Left lung (tissue), 10 donors: Measurements from ENCODE around the gene C2orf81. TPM values are rescaled to one million over a fixed set of nuclear protein-coding genes. Genes with fewer than 3 reads are reported as not detected.
"Not testable (repeated sequence)": the region's sequence is repeated elsewhere in the genome, so short reads cannot be mapped to it uniquely, and the experiment has no call there.

Experiments used
- ATAC-seq: fragments of 200-7000 bp; cut with Tn5 transposase; one replicate; pipeline ENCODE4 v1.9.1; 2020; ENCODE audit warnings: moderate library complexity
- DNase-seq, 4 donors: peaks; one replicate each; pipeline ENCODE4 v3.0.0-alpha.2; 2013 to 2020
- H3K27ac ChIP-seq, 2 donors: fragments of 200-600 bp; sonication (generic) in 1 of 2; one replicate each; pipeline versions ENCODE4 v1.5.0 to v1.8.0; 2020 to 2021
- H3K27me3 ChIP-seq, 2 donors: fragments of 200-600 bp; sonication (generic) in 1 of 2; one replicate each; pipeline versions ENCODE4 v1.5.0 to v1.8.0; 2020 to 2021
- H3K36me3 ChIP-seq, 2 donors: fragments of 200-600 bp; sonication (generic) in 1 of 2; one replicate each; pipeline versions ENCODE4 v1.5.0 to v1.8.0; 2020 to 2021
- H3K4me1 ChIP-seq, 2 donors: fragments of 200-600 bp; one replicate each; pipeline ENCODE4 v1.8.0; 2021
- H3K4me3 ChIP-seq, 2 donors: fragments of 200-600 bp; sonication (generic) in 1 of 2; one replicate each; pipeline versions ENCODE4 v1.5.0 to v1.8.0; 2020 to 2021; ENCODE audit warnings: mild to moderate bottlenecking in 1 of 2
- H3K9me3 ChIP-seq, 2 donors: fragments of 200-600 bp; sonication (generic) in 1 of 2; one replicate each; pipeline versions ENCODE4 v1.5.0 to v1.8.0; 2020 to 2021
- CTCF ChIP-seq, 2 donors: fragments of 200-600 bp; sonication (generic) in 1 of 2; IDR thresholded peaks; one replicate each; pipeline versions ENCODE4 v1.5.0 to v1.8.0; 2021; ENCODE audit warnings: antibody characterized with exemption in 2 of 2
- intact Hi-C, 2 donors: fragments of 100-400 bp; cut with DNase I; formaldehyde crosslinking; loops; one replicate each; pipeline versions ENCODE4 v1.11.2 to v1.14.2; 2022
- polyA plus RNA-seq, 6 donors: library from polyadenylated mRNA; unstranded; fragments of 120-200 nt; gene quantifications; one replicate each; pipeline ENCODE4 v1.2.1, GENCODE V29; 2013; ENCODE audit not compliant: insufficient read length in 6 of 6
- total RNA-seq, 2 donors: library from RNA; stranded (reverse); fragmentation: NEBNext Ultra II Directional; extraction: Animal tissue kit (Norgen Biotek cat#: 25700); gene quantifications; one replicate each; pipeline ENCODE4 v1.2.1, GENCODE V29; 2021
- donor health status: DM: no; HTN: yes; CAD: no.
- donor health status: DM: no; HTN: no; CAD: no.

The C2orf81 gene
- total and polyA plus RNA-seq, 8 donors, result 2.8 to 5.7 (median 5.0) TPM

DNA sequence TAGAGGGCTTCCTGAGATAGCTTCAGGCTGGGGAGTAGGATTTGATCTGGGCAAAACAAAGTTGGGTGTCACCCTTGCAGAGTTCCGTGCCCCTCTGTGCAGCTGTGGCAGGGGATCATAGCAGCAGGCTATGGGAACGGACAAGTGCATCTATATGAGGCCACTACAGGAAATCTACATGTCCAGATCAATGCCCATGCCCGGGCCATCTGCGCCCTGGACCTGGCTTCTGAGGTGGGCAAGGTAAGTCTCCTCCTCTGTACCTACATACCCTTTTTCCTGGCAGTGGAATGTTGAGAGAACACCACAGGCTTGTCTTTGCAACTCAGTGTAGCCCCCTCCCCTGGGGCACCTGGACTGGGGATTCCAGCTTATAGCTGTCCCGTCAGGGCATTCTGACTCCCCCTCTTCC, 3.6 kb upstream of the C2orf81 start:
- Histone ChIP-seq H3K4me3 (no peak overlapping the region), H3K27me3 (peaks cover 0 to 7% of the 10 kb centered on the region in 2 donors), H3K4me1 (peaks cover 4 to 17% of the 10 kb centered on the region in 2 donors), H3K27ac (no peak overlapping the region), H3K9me3 (no peaks in the 10 kb centered on the region), H3K36me3 (peaks cover 0 to 54% of the 10 kb centered on the region in 2 donors)
- no peak for TF ChIP-seq CTCF (IDR thresholded peaks at IDR 0.05)
- intact Hi-C loops, result no loop called here
- no peak for ATAC-seq
- DNase-seq, result no peak

DNA sequence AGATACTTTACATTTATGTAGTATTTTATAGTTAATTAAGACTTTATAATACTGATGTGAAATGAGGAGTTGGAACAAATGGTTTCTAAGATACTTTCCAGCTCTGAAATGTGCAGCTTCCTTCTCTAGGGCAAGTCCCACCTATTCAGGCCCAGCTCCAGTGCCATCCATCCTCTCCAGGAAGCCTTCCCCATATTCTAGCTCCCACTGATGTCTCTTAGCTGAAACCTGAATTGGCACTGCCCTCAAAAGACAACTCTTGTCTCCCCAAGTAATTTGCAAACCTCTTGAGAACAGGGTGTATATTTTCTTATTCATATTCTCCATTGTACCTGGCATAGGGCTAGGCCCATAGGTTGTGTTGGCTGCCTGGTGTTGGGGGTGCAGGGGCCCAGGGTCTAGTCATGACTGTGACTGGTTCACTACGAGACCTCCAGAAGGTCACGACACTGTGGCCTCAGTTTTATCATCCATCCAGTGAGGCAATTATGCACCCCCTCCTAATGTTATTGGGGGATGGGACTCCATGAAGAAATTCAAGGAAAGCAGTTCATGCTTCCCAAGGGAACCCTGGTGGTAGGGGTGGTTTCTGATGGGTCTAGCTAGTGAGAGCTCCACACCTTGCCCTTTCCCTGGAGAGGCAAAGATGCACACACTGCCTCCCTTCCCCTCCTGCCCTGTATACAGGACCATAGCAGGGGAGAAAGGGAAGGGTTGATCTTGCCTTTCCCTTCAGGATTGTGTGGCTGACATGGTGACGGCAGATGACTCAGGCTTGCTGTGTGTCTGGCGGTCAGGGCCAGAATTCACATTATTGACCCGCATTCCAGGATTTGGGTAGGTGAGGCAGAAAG, 2.9 kb upstream of the C2orf81 start:
- intact Hi-C loops, result no loop called here
- peaks cover 4 to 17% of the 10 kb centered on the region in 2 donors for H3K4me1 ChIP-seq
- H3K27me3 ChIP-seq, result peaks cover 0 to 7% of the 10 kb centered on the region in 2 donors
- DNase-seq (no peak), ATAC-seq (no peak)
- H3K27ac ChIP-seq, result no peak overlapping the region
- no peak overlapping the region for H3K4me3 ChIP-seq
- peaks cover 0 to 47% of the 10 kb centered on the region in 2 donors for H3K36me3 ChIP-seq
- H3K9me3 ChIP-seq, result no peaks in the 10 kb centered on the region
- TF ChIP-seq CTCF (IDR thresholded peaks at IDR 0.05), result no peak

DNA sequence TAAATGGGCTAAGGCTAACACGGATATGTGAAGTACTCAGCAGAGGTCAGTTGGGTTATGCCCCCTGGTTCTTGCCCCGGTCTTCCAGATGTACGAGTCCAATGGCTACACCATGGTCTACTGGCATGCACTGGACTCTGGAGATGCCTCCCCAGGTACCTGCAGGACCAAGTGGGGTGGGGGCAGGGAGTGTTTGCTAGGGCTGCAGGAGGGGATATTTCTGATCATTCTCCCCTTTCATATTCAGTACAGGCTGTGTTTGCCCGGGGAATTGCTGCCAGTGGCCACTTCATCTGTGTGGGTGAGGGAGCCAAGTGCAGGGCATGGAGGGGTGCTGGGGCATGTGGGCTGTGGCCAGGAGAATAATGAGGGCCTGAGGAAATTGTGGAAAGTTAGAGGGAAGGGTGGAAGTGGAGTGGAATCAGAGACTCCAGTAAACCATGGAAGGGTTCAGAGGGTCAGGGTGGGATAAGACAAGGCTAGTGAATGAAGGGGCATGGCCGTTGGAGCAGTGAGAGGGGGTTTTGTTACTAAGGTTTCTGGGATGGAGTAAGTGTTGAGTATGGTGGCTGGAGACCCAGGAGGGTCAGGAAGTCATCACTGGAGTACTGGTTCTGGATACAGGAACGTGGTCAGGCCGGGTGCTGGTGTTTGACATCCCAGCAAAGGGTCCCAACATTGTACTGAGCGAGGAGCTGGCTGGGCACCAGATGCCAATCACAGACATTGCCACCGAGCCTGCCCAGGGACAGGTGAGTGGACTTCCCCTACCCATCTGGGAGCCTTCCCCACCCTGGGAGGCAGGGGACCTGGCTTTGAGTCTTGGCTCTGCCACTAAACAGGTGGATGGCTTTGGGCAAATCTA, 2.0 kb upstream of the C2orf81 start:
- H3K9me3 ChIP-seq, result no peaks in the 10 kb centered on the region
- no peak overlapping the region for H3K27ac ChIP-seq
- no peak for DNase-seq
- intact Hi-C loops, result no loop called here
- no peak for ATAC-seq
- H3K4me1 ChIP-seq, result peaks cover 4 to 17% of the 10 kb centered on the region in 2 donors
- peaks cover 0 to 7% of the 10 kb centered on the region in 2 donors for H3K27me3 ChIP-seq
- peaks cover 0 to 38% of the 10 kb centered on the region in 2 donors for H3K36me3 ChIP-seq
- H3K4me3 ChIP-seq, result no peak overlapping the region
- TF ChIP-seq CTCF (IDR thresholded peaks at IDR 0.05), result no peak

GRCh38 chr2:74420443-74421103, 846 bp downstream of the C2orf81 start:
- intact Hi-C loops, ATAC-seq, H3K27ac ChIP-seq, H3K9me3 ChIP-seq, H3K36me3 ChIP-seq, DNase-seq: not testable (repeated sequence)
- Histone ChIP-seq H3K27me3 (peaks cover 0 to 13% of the 10 kb centered on the region in 2 donors), H3K4me3 (peak overlapping the region; percentile 58 to 77), H3K4me1 (peaks cover 4 to 22% of the 10 kb centered on the region in 2 donors)

DNA sequence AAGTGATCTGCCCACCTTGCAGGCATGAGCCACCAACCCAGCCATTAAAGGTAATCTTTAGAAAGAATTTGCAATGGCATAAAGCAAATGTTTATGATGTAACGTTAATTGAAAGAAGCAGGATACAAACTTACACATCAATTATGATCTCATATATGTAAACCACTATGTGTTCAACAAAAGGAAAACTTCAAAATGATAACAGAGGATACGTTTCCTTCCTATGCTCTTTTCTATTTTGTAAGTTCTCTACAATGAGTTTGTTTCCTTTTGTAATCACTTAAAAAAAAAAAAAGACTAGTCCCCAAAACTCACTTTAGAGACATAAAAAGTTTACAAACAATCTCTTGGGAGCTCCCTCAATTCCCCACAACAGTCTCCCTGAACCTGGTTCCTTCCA, 1.4 kb downstream of the C2orf81 start:
- no peak for DNase-seq
- no peak overlapping the region for H3K4me3 ChIP-seq
- no peaks in the 10 kb centered on the region for H3K9me3 ChIP-seq
- ATAC-seq, result no peak
- H3K4me1 ChIP-seq, result peaks cover 4 to 28% of the 10 kb centered on the region in 2 donors
- H3K36me3 ChIP-seq, result peaks cover 0 to 4% of the 10 kb centered on the region in 2 donors
- peaks cover 0 to 19% of the 10 kb centered on the region in 2 donors for H3K27me3 ChIP-seq
- intact Hi-C loops, result no loop called here
- H3K27ac ChIP-seq, result no peak overlapping the region
- TF ChIP-seq CTCF (IDR thresholded peaks at IDR 0.05), result no peak
